ENCODE measurements around the gene CHSY1.

The CHSY1 gene

GRCh38 chr15:101187820-101188636 is 63.8 kb downstream of the CHSY1 start:
- Histone ChIP-seq H3K27me3 (ENCODE audit: insufficient read depth, low read depth) (no peaks in the 10 kb centered on the region), H3K79me2 (ENCODE audit: insufficient read depth, low read depth) (peaks cover 99% of the 10 kb centered on the region), H3K9ac (no peak overlapping the region), H4K20me1 (ENCODE audit: insufficient read depth) (no peaks in the 10 kb centered on the region; the same call in 1 of the 2 replicates), H3K4me3 (IDR thresholded peaks at IDR 0.05; ENCODE audit: insufficient read depth, low read depth, low read length) (no peak overlapping the region), H3K36me3 (ENCODE audit: insufficient read depth) (no peaks in the 10 kb centered on the region), H3K4me1 (ENCODE audit: low read depth, poor library complexity, severe bottlenecking) (peaks cover 82% of the 10 kb centered on the region), H2AFZ (ENCODE audit: low read depth) (no peak overlapping the region), H3K27ac (peak overlapping the region; percentile 6; the same call in 1 of the 2 replicates), H3K4me2 (no peak overlapping the region; the same call in 1 of the 2 replicates)
- TF ChIP-seq CTCF (conservative IDR thresholded peaks at IDR 0.05; ENCODE audit: low read depth, low read length), result no peak

GRCh38 chr15:101185770-101186169 is 66.1 kb downstream of the CHSY1 start:
- Histone ChIP-seq H3K9ac (no peak overlapping the region), H3K79me2 (ENCODE audit: insufficient read depth, low read depth) (peaks cover 99% of the 10 kb centered on the region), H2AFZ (ENCODE audit: low read depth) (no peak overlapping the region), H4K20me1 (ENCODE audit: insufficient read depth) (peaks cover 6% of the 10 kb centered on the region; the same call in 1 of the 2 replicates), H3K27me3 (ENCODE audit: insufficient read depth, low read depth) (no peaks in the 10 kb centered on the region), H3K4me2 (no peak overlapping the region), H3K36me3 (ENCODE audit: insufficient read depth) (no peaks in the 10 kb centered on the region), H3K27ac (no peak overlapping the region), H3K4me1 (ENCODE audit: low read depth, poor library complexity, severe bottlenecking) (peaks cover 70% of the 10 kb centered on the region), H3K4me3 (IDR thresholded peaks at IDR 0.05; ENCODE audit: insufficient read depth, low read depth, low read length) (no peak overlapping the region)
- TF ChIP-seq CTCF (conservative IDR thresholded peaks at IDR 0.05; ENCODE audit: low read depth, low read length), result no peak

DNA sequence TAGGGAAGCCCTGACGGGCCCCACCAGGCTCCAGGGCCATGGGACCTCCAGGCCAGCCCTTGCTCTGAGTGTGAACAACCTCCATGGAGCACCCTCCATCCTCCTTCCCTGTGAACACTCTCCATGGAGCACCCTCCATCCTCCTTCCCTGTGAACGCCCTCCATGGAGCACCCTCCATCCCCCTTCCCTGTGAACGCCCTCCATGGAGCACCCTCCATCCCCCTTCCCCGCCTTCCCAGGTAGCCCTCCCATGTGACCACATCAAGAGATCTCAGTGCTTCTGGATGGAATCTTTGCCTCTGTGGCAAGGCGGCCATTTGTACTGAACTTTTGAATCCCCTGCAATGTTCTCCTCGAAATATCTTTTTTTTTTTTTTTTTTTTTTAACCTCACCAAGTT is 66.5 kb downstream of the CHSY1 start:
- Histone ChIP-seq H3K4me1 (ENCODE audit: low read depth, poor library complexity, severe bottlenecking) (peaks cover 66% of the 10 kb centered on the region), H3K36me3 (ENCODE audit: insufficient read depth) (no peaks in the 10 kb centered on the region), H3K79me2 (ENCODE audit: insufficient read depth, low read depth) (peaks cover 99% of the 10 kb centered on the region), H3K27me3 (ENCODE audit: insufficient read depth, low read depth) (no peaks in the 10 kb centered on the region), H4K20me1 (ENCODE audit: insufficient read depth) (peaks cover 6% of the 10 kb centered on the region; the same call in 1 of the 2 replicates), H3K4me2 (no peak overlapping the region), H3K27ac (no peak overlapping the region), H3K4me3 (IDR thresholded peaks at IDR 0.05; ENCODE audit: insufficient read depth, low read depth, low read length) (no peak overlapping the region), H3K9ac (no peak overlapping the region), H2AFZ (ENCODE audit: low read depth) (no peak overlapping the region)
- no peak for TF ChIP-seq CTCF (conservative IDR thresholded peaks at IDR 0.05; ENCODE audit: low read depth, low read length)

DNA sequence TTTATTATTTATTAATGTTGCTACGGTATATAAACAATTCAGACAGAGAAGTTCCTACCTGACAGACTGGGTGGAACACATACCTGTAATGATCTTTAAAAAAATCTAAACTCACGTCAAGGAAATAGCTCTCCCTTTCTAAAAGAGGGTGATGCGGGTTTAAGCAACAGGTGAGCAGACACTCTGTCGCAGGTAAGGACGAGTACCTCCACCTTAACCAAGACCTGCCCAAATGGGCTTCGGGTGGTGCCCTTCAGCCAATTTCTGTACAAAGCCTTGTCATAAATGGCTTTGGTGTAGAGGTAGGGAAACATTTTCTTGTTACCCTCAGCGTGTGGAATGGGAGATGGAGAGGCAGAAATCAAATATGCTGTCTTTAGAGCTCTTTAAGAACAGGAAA is 67.0 kb downstream of the CHSY1 start:
- Histone ChIP-seq H3K4me3 (IDR thresholded peaks at IDR 0.05; ENCODE audit: insufficient read depth, low read depth, low read length) (no peak overlapping the region), H3K9ac (no peak overlapping the region), H3K36me3 (ENCODE audit: insufficient read depth) (no peaks in the 10 kb centered on the region), H3K27ac (no peak overlapping the region), H3K27me3 (ENCODE audit: insufficient read depth, low read depth) (no peaks in the 10 kb centered on the region), H3K4me2 (no peak overlapping the region), H2AFZ (ENCODE audit: low read depth) (no peak overlapping the region), H3K4me1 (ENCODE audit: low read depth, poor library complexity, severe bottlenecking) (peaks cover 63% of the 10 kb centered on the region), H3K79me2 (ENCODE audit: insufficient read depth, low read depth) (peaks cover 99% of the 10 kb centered on the region), H4K20me1 (ENCODE audit: insufficient read depth) (peaks cover 6% of the 10 kb centered on the region; the same call in 1 of the 2 replicates)
- no peak for TF ChIP-seq CTCF (conservative IDR thresholded peaks at IDR 0.05; ENCODE audit: low read depth, low read length)

Data from KMS-11 (cell line).